GM23338 (cell line): ENCODE results near the gene RWDD3.

Experiments used
- CREB1 ChIP-seq: fragments of 250-450 bp; sonication (Bioruptor Pico); IDR thresholded peaks from 2 replicates; pipeline ENCODE4 v1.5.0; 2020; ENCODE audit warnings: low read depth, mild to moderate bottlenecking, moderate library complexity
- EZH2 ChIP-seq: fragments of 200-600 bp; sonication (generic); IDR thresholded peaks from one replicate; pipeline ENCODE4 v1.8.0; 2017; ENCODE audit warnings: antibody characterized with exemption, mild to moderate bottlenecking, low read depth; ENCODE audit not compliant: unreplicated experiment
- EZH2phosphoT487 ChIP-seq: fragments of 200-600 bp; sonication (generic); IDR thresholded peaks from one replicate; pipeline ENCODE4 v1.8.1; 2018; ENCODE audit warnings: antibody characterized with exemption; ENCODE audit not compliant: unreplicated experiment
- JUNB ChIP-seq: IDR thresholded peaks from one replicate; pipeline ENCODE4 v1.6.1; 2016; ENCODE audit warnings: antibody characterized with exemption; ENCODE audit not compliant: unreplicated experiment
- NANOG ChIP-seq: IDR thresholded peaks from 2 replicates; pipeline ENCODE4 v1.6.1; 2016; ENCODE audit warnings: antibody characterized with exemption, borderline replicate concordance
- POLR2AphosphoS5 ChIP-seq: IDR thresholded peaks from 2 replicates; pipeline ENCODE4 v1.6.1; 2016; ENCODE audit warnings: antibody characterized with exemption, low read depth
- ZNF114 ChIP-seq: fragments of 250-450 bp; sonication (Bioruptor Pico); IDR thresholded peaks from 2 replicates; pipeline ENCODE4 v1.5.0; 2020; ENCODE audit warnings: mild to moderate bottlenecking, moderate library complexity
- ZNF331 ChIP-seq: fragments of 250-450 bp; sonication (Bioruptor Pico); IDR thresholded peaks from 2 replicates; pipeline ENCODE4 v1.5.0; 2020; ENCODE audit warnings: low read depth, mild to moderate bottlenecking, moderate library complexity
- TF ChIP-seq, protein P1 (sequence below), 2 experiments: fragments of 200-600 bp in 1 of 2; sonication (generic) in 1 of 2; conservative IDR thresholded peaks; 2 replicates each; pipeline versions ENCODE4 v1.5.1 to v1.6.1; 2016 to 2017; ENCODE audit warnings: antibody characterized with exemption in 2 of 2, low read depth in 2 of 2, mild to moderate bottlenecking in 2 of 2, moderate library complexity in 1 of 2
- TF ChIP-seq, protein P2 (sequence below): IDR thresholded peaks from one replicate; pipeline ENCODE4 v1.6.1; 2018; ENCODE audit warnings: antibody characterized with exemption; ENCODE audit not compliant: unreplicated experiment

DNA sequence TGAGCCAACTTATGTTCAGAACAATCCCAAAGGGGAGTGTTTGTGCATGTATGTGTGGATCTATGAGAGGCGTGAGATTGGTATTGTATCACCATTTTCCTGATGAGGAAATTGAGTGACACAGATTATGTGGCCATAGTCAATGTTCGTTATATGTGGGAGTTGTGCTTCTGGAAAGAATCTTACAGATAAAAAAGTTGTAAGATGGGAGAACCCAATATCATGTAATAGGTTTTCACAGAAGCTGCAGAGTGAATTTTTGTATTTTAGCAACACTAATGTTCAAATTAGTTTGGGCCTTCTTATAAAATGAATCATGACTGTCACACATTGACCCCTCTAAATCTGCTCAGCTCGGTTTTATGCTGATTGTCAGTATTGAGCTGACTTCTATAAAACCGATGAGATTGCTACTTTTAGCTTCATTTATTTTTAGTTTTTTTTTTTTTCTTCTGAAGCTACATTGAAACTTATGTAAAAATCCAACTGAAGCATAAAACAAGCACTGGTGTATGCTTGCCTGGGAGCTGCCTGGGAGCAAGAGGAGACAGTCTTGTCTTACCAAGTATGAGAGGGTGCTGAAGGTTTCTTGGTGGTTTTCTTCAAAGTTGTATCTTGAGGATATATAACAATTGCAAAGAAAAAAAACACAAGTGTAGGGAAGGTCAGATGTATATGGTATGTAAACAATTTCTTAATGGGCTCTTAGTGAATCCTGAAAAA lies 4.1 kb downstream of the RWDD3 start:
- TF ChIP-seq, protein P1, sequence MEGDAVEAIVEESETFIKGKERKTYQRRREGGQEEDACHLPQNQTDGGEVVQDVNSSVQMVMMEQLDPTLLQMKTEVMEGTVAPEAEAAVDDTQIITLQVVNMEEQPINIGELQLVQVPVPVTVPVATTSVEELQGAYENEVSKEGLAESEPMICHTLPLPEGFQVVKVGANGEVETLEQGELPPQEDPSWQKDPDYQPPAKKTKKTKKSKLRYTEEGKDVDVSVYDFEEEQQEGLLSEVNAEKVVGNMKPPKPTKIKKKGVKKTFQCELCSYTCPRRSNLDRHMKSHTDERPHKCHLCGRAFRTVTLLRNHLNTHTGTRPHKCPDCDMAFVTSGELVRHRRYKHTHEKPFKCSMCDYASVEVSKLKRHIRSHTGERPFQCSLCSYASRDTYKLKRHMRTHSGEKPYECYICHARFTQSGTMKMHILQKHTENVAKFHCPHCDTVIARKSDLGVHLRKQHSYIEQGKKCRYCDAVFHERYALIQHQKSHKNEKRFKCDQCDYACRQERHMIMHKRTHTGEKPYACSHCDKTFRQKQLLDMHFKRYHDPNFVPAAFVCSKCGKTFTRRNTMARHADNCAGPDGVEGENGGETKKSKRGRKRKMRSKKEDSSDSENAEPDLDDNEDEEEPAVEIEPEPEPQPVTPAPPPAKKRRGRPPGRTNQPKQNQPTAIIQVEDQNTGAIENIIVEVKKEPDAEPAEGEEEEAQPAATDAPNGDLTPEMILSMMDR (conservative IDR thresholded peaks at IDR 0.05; ENCODE audit: low read depth in 2 of 2) = no peak
- TF ChIP-seq ZNF114 (CRISPR knock-in tag) (no peak), JUNB (no peak), EZH2 (no peak), EZH2phosphoT487 (no peak), POLR2AphosphoS5 (no peak), CREB1 (no peak), NANOG (no peak), ZNF331 (CRISPR knock-in tag) (no peak)
- TF ChIP-seq, protein P2, sequence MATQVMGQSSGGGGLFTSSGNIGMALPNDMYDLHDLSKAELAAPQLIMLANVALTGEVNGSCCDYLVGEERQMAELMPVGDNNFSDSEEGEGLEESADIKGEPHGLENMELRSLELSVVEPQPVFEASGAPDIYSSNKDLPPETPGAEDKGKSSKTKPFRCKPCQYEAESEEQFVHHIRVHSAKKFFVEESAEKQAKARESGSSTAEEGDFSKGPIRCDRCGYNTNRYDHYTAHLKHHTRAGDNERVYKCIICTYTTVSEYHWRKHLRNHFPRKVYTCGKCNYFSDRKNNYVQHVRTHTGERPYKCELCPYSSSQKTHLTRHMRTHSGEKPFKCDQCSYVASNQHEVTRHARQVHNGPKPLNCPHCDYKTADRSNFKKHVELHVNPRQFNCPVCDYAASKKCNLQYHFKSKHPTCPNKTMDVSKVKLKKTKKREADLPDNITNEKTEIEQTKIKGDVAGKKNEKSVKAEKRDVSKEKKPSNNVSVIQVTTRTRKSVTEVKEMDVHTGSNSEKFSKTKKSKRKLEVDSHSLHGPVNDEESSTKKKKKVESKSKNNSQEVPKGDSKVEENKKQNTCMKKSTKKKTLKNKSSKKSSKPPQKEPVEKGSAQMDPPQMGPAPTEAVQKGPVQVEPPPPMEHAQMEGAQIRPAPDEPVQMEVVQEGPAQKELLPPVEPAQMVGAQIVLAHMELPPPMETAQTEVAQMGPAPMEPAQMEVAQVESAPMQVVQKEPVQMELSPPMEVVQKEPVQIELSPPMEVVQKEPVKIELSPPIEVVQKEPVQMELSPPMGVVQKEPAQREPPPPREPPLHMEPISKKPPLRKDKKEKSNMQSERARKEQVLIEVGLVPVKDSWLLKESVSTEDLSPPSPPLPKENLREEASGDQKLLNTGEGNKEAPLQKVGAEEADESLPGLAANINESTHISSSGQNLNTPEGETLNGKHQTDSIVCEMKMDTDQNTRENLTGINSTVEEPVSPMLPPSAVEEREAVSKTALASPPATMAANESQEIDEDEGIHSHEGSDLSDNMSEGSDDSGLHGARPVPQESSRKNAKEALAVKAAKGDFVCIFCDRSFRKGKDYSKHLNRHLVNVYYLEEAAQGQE = no peak
